Caco-2 (cell line): ENCODE results near the gene DNAAF5. TPM values are rescaled to one million over a fixed set of nuclear protein-coding genes. Genes with fewer than 3 reads are reported as not detected.
A peak's percentile ranks its signal among the peaks of the same experiment; 100 is the strongest.

ENCODE experiments used
- BruUV-seq: library from RNA; stranded (reverse); fragments of 400-500 nt; replicated peaks from 2 replicates; lab custom pipeline; 2021; lab: Mats Ljungman, UMichigan
- CTCF ChIA-PET: fragments of 300-600 bp; sonication (Branson Sonifier 250); formaldehyde crosslinking; loops from one replicate; lab custom pipeline; 2022; ENCODE audit warnings: antibody characterized with exemption; lab: Charles Lee
- POLR2A ChIA-PET: fragments of 300-600 bp; sonication (Branson Sonifier 250); formaldehyde crosslinking; loops from one replicate; lab custom pipeline; 2022; ENCODE audit warnings: antibody characterized with exemption; lab: Charles Lee
- DNase-seq, 2 experiments: peaks; one replicate each; pipeline versions ENCODE4 v3.0.0 to v3.0.0-alpha.2; 2020 to 2022
- H3K27me3 ChIP-seq: replicated peaks from 2 replicates; pipeline ENCODE4 v1.6.0; 2011; ENCODE audit warnings: low read length; ENCODE audit not compliant: control insufficient read depth, insufficient read depth
- H3K36me3 ChIP-seq: 2 replicates; pipeline ENCODE4 v1.5.1; 2011; ENCODE audit warnings: low read length; ENCODE audit not compliant: control insufficient read depth, insufficient read depth
- H3K4me1 ChIP-seq: fragments of 250-450 bp; sonication (Bioruptor Pico); 2 replicates; pipeline ENCODE4 v1.5.1; 2020; ENCODE audit warnings: mild to moderate bottlenecking
- H3K4me3 ChIP-seq: 2 replicates; pipeline ENCODE4 v1.5.1; 2011; ENCODE audit warnings: low read depth, mild to moderate bottlenecking, control low read depth, low read length
- H3K9me3 ChIP-seq: fragments of 250-450 bp; sonication (Bioruptor Pico); 2 replicates; pipeline ENCODE4 v1.5.1; 2020; ENCODE audit warnings: mild to moderate bottlenecking, moderate library complexity
- H3K27ac Mint-ChIP-seq: one replicate; pipeline ENCODE4 v1.8.0; 2022; ENCODE audit warnings: mixed read lengths; ENCODE audit not compliant: unreplicated experiment
- H3K27me3 Mint-ChIP-seq: one replicate; pipeline ENCODE4 v1.8.0; 2022; ENCODE audit warnings: mixed read lengths; ENCODE audit not compliant: insufficient read depth, unreplicated experiment
- H3K36me3 Mint-ChIP-seq: one replicate; pipeline ENCODE4 v1.8.0; 2022; ENCODE audit warnings: mild to moderate bottlenecking, mixed read lengths; ENCODE audit not compliant: insufficient read depth, unreplicated experiment
- H3K4me1 Mint-ChIP-seq: one replicate; pipeline ENCODE4 v1.8.0; 2022; ENCODE audit warnings: low read depth, mixed read lengths; ENCODE audit not compliant: unreplicated experiment
- H3K4me3 Mint-ChIP-seq: one replicate; pipeline ENCODE4 v1.8.0; 2022; ENCODE audit warnings: mild to moderate bottlenecking, moderate library complexity, mixed read lengths; ENCODE audit not compliant: unreplicated experiment
- H3K9me3 Mint-ChIP-seq: one replicate; pipeline ENCODE4 v1.8.0; 2022; ENCODE audit warnings: mixed read lengths; ENCODE audit not compliant: unreplicated experiment
- CTCF ChIP-seq, 2 experiments: fragments of 200-600 bp in 1 of 2; IDR thresholded peaks; 1 replicate in 1 of 2; 2 replicates in 1 of 2; pipeline versions ENCODE4 v1.5.1 to v1.8.0; 2011 to 2022; ENCODE audit warnings: antibody characterized with exemption in 1 of 2, control low read depth in 1 of 2, inconsistent platforms in 1 of 2, low read depth in 1 of 2, low read length in 1 of 2, mild to moderate bottlenecking in 1 of 2, moderate library complexity in 1 of 2; ENCODE audit not compliant: insufficient read depth in 1 of 2, severe bottlenecking in 1 of 2, unreplicated experiment in 1 of 2
- intact Hi-C: fragments of 100-400 bp; cut with micrococcal nuclease; formaldehyde crosslinking; loops from one replicate; pipeline ENCODE4 v1.10.0; 2022; ENCODE audit not compliant: unreplicated experiment
- total RNA-seq: library from RNA; stranded (reverse); gene quantifications from 2 replicates; pipeline ENCODE4 v1.2.3, GENCODE V29; 2022

The DNAAF5 gene
- total RNA-seq, 1 experiment from 2014 or later: 51.4 TPM

- Histone ChIP-seq H3K36me3 (peaks cover 1% of the 10 kb centered on the region; the same call in 1 of the 2 replicates), H3K4me3 (no peak overlapping the region), H3K27me3 (no peaks in the 10 kb centered on the region), H3K9me3 (no peaks in the 10 kb centered on the region), H3K4me1 (no peaks in the 10 kb centered on the region)
- Mint-ChIP-seq H3K36me3 (peaks cover 33% of the 10 kb centered on the region), H3K9me3 (no peaks in the 10 kb centered on the region), H3K27ac (no peak overlapping the region), H3K4me3 (no peak overlapping the region), H3K27me3 (no peaks in the 10 kb centered on the region), H3K4me1 (peaks cover 12% of the 10 kb centered on the region)
- ChIA-PET POLR2A (no interaction called here), CTCF (interaction anchor here (0.6 kb wide), 1 partner anchor 165 kb away, joined by 6 read pairs; no protein-coding TSS in a partner anchor)
- intact Hi-C loops: no loop called here
- no peak for TF ChIP-seq CTCF (IDR thresholded peaks at IDR 0.05; ENCODE audit: insufficient read depth in 1 of 2, low read depth in 1 of 2, low read length in 1 of 2, severe bottlenecking in 1 of 2, unreplicated experiment in 1 of 2)
- no TSS peak for BruUV-seq
- peak in 1 of 2 experiments; percentile 11 for DNase-seq
These were observed 26.9 kb upstream of the DNAAF5 start for GRCh38 chr7:699476-700170.

- no peak for TF ChIP-seq CTCF (IDR thresholded peaks at IDR 0.05; ENCODE audit: insufficient read depth in 1 of 2, low read depth in 1 of 2, low read length in 1 of 2, severe bottlenecking in 1 of 2, unreplicated experiment in 1 of 2)
- Mint-ChIP-seq H3K27me3 (no peaks in the 10 kb centered on the region), H3K4me1 (peaks cover 12% of the 10 kb centered on the region), H3K9me3 (no peaks in the 10 kb centered on the region), H3K36me3 (peaks cover 23% of the 10 kb centered on the region), H3K4me3 (no peak overlapping the region), H3K27ac (no peak overlapping the region)
- Histone ChIP-seq H3K4me3 (no peak overlapping the region), H3K9me3 (no peaks in the 10 kb centered on the region), H3K36me3 (no peaks in the 10 kb centered on the region; the same call in 1 of the 2 replicates), H3K4me1 (no peaks in the 10 kb centered on the region), H3K27me3 (no peaks in the 10 kb centered on the region)
- intact Hi-C loops: no loop called here
- DNase-seq: no peak
- POLR2A ChIA-PET: interaction anchor here (0.7 kb wide), 1 partner anchor 60 kb away, joined by 14 read pairs; no protein-coding TSS in a partner anchor
- no TSS peak for BruUV-seq
- CTCF ChIA-PET: no interaction called here
These were observed 25.3 kb upstream of the DNAAF5 start for GRCh38 chr7:701086-701671.

- ChIA-PET CTCF (no interaction called here), POLR2A (no interaction called here)
- Histone ChIP-seq H3K36me3 (no peaks in the 10 kb centered on the region), H3K27me3 (no peaks in the 10 kb centered on the region), H3K9me3 (no peaks in the 10 kb centered on the region), H3K4me3 (no peak overlapping the region), H3K4me1 (no peaks in the 10 kb centered on the region)
- TF ChIP-seq CTCF (IDR thresholded peaks at IDR 0.05; ENCODE audit: insufficient read depth in 1 of 2, low read depth in 1 of 2, low read length in 1 of 2, severe bottlenecking in 1 of 2, unreplicated experiment in 1 of 2): no peak
- Mint-ChIP-seq H3K9me3 (no peaks in the 10 kb centered on the region), H3K27ac (no peak overlapping the region), H3K4me3 (no peak overlapping the region), H3K27me3 (no peaks in the 10 kb centered on the region), H3K4me1 (peaks cover 12% of the 10 kb centered on the region), H3K36me3 (peaks cover 26% of the 10 kb centered on the region)
- intact Hi-C loops: no loop called here
- no peak for DNase-seq
- BruUV-seq: no TSS peak
These were observed 23.4 kb upstream of the DNAAF5 start for GRCh38 chr7:703049-703448.
